SKM-1 treated with dmso at 0.1 percent for 144 hours (cell line): ENCODE results near the gene PDRG1.
A peak's percentile ranks its signal among the peaks of the same experiment; 100 is the strongest.

Experiments used
- DNase-seq: peaks from one replicate; lab custom pipeline; 2025; ENCODE audit not compliant: unreplicated experiment; lab: John Stamatoyannopoulos, UW

Gene PDRG1

DNA sequence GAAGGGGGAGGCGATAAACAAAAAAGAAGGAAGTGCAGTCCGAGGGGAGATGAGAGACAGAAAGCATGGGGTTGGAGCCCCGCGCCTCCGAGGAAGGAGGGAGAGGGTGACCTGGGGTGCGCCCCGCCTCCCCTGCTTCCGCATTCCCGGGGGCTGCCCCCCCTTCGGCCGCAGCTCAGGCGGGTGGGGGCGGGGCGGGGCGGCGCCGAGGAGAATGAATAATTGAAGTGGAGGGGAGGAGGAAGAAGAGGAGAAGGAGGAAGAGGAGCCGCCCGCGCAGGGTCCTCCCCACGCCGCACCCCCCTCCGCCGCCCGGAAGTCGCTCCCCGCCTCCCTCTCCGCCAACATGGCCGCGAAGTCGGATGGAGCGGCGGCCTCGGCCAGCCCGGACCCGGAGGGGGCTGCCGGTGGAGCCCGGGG is 16.0 kb upstream of the PDRG1 start, which contains the start of gene XKR7:
XKR7 (plus strand) TSS at position 322 of the 420 bp plus-strand sequence; CDS start at position 347, 25 bp downstream.
- DNase-seq, result peak; percentile 35

DNA sequence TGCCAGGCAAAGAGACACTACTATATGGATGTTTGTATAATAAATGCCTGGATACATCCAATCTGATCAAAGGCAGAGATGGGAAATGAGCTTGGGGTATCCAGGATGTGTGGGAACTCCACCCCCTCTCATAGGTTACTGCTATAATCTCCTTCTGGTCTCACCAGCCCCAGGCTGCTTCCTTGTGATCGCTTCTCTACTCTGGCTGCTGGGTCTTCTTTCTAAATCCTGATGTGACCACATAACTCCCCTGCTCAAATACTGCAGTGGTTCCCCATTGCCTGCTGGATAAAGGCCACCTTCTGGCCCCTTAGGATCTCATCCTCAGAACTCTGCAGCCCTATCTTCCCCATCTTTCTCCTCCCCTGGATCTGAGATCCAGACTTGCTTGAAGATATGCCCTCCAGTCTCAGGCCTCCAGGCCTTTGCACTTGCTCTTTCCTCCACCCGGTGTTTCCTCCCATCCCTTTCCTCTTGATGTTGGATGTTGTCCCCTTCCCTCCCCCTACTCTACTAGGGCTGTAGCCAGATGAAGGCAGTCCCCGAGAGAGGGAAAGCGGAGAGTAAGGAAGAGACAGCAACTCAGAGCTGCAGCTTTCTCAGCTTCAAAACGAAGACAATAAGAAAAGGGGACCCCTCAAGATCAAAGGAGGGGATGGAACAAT is 15.3 kb upstream of the PDRG1 start:
- DNase-seq, result no peak

DNA sequence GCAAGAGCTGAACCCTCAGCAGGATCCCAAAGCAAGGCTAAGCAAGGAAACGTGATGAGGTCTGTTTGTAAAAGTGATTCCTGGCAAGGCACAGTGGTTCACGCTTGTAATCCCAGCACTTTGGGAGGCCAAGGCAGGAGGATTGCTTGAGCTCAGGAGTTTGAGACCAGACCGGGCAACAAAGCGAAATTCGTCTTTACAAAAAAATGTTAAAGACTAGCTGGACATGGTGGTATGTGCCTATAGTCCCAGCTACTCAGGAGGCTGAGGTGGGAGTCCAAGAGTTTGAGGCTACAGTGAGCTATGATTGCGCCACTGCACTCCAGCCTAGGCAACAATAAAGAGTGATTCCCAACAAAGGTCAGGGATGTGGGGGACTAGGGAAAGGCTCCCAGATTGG is 12.0 kb upstream of the PDRG1 start:
- DNase-seq, result no peak

DNA sequence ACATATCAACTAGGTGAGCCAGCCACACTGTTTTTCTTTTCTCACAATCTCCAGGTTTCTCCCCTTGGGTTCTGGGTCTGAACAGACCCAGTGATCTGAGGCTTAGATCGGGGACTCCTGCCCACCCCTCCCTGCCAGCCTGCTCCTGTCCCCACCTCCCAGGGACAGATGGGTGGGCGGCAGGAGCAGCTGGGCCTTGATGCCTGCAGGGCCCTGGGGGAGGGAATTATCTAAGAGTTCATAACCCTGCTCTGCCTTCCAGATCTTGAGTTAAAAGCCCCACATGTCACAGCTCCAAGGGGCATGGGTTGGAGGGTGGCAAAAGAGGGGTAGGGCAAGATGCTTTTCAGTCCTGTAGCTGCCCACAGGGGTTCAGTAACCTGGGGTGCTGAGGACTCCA is 10.9 kb upstream of the PDRG1 start:
- no peak for DNase-seq

DNA sequence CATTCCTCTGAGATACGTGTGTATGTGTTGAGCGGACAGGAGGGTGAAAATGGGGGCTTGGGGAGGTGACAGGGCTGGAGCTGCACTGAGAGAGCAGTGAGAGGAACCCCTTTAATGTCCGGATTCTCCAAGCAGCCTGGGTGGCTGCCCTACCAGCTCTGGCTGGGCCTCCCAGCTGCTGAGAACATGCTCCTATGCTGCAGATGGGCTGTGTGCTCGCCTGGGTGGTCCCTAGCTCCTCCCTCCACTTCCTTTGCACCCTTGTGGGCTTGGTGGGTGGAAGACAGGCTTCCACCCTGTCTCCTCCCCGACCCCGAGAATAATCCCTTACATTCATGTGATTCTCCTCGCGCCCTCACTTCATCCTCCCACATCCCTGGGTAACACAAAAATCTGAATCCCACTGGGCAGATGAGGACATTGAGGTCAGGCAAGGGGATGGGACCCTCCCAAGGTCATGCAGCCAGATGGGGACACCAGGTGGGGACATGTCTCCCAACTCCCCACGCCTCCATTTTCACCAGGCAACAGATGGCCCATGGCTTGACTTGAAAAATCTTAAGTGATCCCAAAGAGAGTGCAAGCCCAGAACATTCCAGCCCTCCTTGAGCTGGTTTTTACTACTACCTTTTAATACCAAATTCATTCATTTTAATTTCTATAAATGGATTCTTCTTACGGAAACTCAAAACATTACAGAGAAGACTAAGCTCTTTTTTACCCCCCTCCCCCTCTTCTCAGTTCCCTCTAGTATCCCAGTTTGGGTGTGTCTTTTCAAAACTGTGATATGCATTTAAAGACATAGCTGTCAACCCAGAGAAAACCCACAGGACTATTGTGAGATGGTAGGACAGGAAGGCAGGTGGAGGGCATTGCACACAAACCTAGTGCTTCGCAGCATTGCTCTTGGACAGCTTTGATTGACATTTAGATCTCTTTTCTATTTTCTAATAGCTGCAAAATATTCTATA is 5.0 kb upstream of the PDRG1 start:
- DNase-seq, result no peak

DNA sequence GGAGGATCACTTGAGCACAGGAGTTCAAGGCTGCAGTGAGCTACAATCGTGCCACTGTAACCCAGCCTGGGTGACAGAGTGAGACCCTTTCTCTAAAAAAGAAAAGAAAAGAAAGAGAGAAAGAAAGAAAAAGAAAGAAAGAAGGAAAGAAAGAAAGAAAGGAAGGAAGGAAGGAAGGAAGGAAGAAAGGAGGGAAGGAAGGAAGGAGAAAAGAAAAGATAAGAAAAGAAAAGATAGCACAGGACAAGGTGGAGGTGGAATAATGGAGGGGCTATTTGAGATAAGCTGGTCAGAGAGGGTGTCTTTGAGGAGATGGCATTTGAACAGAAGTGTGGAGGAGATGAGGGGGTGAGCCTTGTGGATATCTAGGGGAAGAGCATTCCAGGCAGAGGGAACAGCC is 2.7 kb upstream of the PDRG1 start:
- no peak for DNase-seq

DNA sequence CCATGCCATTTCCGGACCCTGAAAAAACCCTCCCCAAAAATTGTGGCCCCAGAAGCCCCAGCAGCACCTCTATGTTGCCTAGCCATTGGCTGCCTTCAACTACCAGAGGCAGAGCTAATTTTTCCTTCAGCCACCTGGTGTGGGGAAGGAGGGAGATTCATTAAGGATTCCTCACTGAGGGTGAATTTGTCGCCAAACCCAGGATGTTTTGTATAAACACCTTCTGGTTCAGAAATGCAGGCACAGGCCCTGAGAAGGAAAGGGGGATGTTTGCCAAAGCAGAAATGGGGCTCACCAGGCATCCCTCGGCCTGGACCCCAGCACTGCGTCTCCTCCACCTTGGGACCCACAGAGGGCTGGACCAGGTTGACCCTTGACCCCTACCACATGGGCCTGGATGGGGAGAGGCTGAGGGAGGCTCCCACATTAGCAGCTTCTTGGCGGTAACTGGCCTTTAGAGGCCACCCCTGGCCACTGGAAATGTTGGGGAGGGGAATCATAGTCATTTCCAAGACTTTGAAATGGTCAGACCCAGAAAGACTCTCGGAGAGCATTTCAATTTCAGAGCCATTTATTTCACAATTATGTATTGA is 1.8 kb upstream of the PDRG1 start:
- DNase-seq, result no peak

DNA sequence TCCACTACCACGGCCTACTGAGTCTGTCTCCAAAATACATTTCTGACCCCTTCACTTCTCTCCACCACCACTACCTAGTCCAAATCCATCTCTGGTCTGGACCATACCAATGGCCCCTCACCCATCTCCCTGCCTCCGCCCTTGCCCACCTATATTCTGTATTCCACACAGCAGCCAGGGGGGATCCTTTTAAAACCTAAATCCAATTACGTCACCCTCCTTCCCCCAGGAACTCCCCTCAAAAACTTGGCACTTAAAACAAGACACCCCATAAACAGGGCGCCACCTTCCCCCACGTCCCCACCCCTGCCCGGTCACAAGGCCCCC is 680 bp downstream of the PDRG1 start:
- DNase-seq, result no peak

DNA sequence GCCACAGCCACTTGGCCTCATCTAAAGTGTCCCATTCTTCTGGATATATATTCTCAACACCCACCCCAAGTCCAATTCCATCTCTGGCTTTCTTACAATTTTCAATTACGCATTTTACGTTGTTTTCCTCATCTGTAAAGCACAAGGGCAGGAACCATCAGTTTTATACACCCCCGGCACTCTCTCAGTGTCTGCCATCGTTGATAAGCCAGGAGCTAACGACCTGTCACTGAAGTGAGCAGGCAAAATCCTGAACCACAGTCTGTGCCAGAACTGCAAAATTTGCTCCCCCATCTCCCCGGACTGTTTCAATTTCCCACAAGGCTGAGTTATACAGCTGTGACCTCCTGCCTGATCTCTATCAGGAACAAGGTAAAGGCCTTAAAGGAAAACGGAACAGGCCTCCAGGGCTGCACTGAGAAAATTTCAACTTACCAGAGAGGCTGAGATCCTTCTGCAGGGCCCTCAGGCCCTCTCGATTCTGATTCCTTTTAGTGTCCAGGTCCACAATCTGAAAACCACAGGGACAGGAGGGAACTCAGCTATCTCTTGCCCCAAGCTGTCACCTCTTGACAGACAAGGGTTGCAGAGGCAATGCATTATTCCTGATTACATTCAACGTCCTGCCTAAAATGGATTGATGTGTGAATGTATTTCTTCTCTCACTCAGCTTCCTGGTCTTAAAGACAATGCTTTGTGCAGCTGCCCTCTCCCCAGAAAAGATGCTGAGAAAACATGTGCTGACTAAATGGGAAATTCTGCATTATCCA is 1.8 kb downstream of the PDRG1 start:
- no peak for DNase-seq

DNA sequence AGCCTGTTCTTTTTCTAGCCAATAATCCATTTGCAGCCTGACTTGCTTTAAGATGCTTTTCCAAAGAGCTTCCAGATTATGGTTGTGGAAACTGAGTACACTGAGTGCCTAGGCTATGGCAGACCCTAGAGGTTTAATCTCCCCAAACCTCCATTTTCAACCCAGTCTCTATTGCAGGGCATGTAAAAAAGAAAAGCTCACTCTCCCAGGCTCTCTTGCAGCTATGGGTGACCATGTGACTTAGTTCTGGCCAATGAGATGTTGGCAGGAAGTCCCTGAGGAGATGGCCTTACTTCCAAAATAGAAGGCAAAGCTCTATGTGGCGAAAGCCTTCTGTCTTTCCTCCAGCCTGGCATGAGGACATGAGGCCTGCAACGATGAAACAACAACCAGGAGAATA is 3.8 kb downstream of the PDRG1 start:
- DNase-seq, result no peak

DNA sequence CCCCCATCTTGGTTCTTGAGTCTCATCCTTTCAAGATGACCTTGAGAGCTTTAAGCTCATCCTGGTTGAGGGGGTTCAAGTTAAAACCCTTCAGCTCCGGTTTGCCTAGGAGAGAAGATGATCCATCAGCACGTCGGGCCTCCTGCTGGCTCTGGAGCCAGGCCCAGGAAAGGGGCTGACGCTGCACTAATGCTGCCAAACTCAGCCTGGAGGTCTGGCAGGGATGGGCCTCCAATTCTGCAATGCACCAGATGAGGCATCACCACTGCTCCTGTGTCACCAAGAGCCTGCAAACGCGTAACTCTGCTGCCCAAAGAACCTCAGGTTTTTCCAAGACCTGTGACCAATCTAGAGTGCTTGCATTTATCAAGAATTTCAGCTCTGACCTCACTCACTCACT is 6.1 kb downstream of the PDRG1 start:
- no peak for DNase-seq

DNA sequence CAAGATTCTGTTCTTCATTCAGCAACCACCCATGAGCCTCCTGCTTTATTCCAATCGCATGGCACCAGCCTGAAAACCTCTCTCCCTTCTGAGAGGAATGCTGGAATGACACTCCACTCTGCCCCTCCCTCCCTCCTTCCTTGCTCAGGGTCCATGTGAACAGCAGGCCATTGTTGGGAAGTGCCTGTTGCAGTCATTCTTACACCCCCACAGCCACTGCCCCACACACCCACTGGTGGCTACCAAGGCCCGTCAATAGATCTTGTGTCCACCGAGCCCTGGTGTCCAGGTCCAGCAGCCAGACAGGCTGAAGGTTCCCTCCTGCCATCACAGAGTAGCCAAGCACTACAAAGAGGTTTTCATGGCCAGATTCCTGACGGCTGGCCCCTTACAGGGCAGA is 6.5 kb downstream of the PDRG1 start:
- DNase-seq, result no peak

DNA sequence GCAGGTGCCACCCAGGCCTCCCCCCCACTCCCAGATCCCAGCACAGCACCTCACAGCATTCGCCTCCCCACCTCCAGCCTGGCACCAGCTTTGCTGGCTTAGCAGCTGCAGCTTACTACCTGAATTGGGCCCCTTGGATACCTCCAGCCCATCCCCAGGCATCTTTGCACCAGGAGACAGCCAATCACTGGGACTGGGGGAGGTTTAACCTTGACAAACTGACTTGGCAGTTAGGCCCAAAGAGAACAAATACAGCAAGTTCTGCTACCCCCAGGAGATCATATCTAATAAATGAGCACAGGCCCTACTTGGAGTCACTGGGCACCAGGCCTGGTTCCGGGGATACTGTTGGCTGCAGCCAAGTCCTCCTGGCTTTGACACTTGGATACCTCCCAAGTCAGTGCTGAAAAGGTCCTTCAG is 8.8 kb downstream of the PDRG1 start:
- DNase-seq, result no peak

DNA sequence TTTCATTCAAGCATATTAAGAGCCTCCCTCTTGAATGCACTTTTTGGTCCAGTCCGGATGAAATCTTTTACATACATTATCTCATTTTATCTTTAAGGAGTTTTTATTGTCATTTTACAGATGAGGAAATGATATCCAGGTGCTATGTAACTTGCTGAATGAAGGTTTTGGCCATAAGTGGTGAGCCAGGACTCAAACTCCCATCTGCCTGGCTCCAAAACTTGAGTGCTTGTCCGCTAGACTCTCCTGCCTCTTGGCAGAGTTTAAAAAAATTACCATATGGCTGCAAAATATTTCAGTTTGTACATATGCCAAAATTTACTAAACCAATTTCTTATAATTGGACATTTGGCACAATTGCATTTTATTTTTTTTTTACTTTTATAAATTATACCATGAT is 12.2 kb downstream of the PDRG1 start:
- no peak for DNase-seq

DNA sequence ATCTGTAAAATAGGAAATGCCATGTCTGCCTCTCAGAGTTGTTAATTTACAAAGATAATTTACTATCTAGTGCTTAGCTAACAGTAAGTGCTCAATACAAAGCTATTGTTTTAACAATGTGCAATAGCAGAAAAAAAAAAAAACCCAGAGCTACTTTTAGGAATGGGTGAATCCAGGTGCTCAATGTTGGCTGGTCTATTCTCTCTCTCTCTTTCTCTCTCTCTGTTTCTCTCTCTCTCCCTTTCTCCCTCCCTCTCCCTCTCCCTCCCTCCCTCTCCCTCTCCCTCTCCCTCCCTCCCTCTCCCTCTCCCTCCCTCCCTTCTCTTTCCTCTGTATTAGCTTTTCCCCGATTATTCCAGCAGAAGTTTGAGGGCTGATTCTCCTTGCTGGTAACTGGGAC is 14.0 kb downstream of the PDRG1 start:
- DNase-seq, result no peak

DNA sequence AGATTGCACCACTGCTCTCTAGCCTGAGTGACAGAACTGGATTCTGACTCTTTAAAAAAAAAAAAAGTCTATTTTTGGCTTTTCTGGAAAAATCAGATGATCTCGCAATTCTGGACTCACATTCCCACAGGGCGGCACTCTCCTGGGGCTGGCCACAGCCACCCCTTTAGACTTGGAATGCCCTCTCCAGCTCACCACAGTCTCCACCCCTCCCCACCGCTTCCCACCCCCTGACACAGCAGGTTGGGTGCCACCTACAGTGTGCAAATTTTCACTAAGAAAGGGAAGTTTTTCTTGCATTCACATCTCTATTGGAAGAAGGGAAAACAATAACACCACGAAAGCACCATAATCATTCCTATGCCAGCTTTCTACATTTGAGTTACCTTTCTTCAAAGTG is 15.4 kb downstream of the PDRG1 start:
- DNase-seq, result no peak

DNA sequence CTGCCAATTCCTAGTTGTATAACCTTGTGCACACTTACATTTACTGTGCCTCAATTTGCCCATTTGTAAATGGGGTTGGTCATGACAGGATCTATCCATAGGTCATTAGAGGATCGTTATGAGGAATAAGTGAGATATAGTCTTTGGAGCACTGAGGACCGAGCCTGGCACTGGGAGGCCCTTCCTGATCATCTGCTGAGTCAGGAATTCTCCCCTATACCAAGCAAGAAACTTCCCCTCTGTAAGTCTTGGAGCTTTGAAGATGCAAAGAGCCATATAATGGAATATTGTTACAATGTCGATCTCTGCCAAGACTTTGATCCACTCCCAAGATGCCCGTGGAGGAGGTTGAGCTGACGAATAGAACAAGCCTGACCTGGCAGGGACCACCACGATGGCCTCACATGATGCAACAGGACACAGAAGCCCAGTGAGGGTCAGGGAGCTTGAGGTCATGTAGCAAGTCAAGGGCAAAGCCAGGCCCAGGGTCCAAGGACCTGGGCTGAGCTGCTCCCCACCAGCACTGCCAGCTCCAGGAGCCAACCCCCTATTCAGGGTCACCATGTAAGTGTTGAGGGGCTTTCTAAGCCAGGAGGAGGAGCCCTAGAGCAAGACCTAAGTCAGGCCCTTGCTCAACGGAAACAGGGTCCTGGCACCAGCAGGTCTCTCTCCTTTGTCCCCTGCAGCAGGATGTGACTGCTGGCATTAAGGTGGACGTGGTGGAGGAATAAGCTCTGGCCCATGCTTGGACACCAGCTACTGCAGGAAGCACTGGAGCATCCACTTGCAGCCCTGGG is 16.7 kb downstream of the PDRG1 start:
- DNase-seq, result no peak

DNA sequence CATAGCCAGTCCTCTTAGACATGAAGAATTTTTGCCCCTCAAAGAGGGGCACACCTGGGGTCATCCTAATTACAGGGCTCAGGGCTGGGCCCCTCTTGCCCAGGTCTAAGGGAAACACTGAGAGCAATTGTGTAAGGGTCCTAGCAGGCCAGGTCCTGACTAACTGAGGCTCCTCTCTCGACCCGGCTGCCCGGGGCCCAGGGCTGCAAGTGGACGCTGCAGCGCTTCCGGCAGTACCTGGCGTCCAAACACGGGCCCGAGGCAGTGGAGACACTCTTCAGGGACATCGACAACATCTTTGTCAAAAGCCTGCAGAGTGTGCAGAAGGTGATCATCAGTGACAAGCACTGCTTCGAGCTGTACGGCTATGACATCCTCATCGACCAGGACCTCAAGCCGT is 17.4 kb downstream of the PDRG1 start:
- no peak for DNase-seq

DNA sequence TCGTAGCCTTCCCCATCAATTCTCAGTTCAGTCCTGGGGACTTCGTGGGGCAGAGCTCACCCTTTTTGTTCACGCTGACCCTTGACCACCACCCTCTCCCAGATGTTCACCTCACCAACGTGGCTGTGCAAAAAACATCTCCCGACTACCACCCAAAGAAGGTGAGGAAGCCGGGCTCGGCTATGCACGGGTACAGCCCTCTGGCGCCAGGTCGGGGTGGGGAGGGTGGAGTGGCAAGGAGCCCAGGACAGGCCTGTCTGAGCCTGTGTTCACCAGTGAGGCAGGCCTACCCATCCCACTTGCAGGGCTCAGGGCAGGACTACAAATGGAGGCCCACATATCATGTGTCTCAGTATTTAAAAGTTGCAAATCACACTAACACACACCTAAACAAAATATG is 18.1 kb downstream of the PDRG1 start:
- no peak for DNase-seq

DNA sequence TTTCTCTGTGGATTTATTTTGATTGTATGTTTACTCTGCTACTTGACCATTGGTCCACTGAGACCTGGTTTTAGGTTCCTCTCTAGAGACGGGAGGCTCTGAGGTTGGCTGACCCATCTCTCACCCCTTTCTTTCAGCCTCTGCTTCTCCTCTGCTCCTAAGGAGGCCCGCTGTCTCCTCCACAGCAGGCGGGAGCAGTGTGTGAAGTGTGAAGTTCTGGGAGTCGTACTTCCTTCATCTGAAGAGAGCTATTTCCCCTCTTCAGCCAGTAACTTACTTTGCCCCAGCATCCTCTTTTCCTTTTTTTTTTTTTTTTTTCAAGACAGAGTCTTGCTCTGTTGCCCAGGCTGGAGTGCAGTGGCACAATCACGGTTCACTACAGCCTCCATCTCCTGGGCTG is 21.1 kb downstream of the PDRG1 start:
- peak; percentile 21 for DNase-seq
